Heart left ventricle (tissue), 13 donors: ENCODE data around the gene DCDC2B.

ENCODE experiments used
- CTCF ChIP-seq, 12 donors: fragments of 200-600 bp; sonication (generic) in 4 of 12; IDR thresholded peaks; one replicate each; pipeline versions ENCODE4 v1.5.0 to v1.8.0; 2018 to 2022; ENCODE audit warnings: antibody characterized with exemption in 12 of 12, mild to moderate bottlenecking in 5 of 12
- POLR2A ChIP-seq, 2 donors: fragments of 450-650 bp; IDR thresholded peaks; one replicate each; pipeline ENCODE4 v1.6.1; 2017; ENCODE audit warnings: antibody characterized with exemption in 2 of 2, mild to moderate bottlenecking in 2 of 2, moderate library complexity in 2 of 2
- donor health status: ischemic (EF 13 %, LVEDD 7.1; RV severe dilation, severe dysfunction).
- donor health status: DM: no; HTN: yes; CAD: no.
- donor health status: DM: no; HTN: no; CAD: no.
- donor health status: ischemic (EF 25% LVEDD 6.9; RV normal size, moderate dysfunction).
- donor health status: ischemic (EF 25% LVEDD 5.7; RV mildly dilated, moderate dysfunction).
- donor health status: ischemic (EF 35%, LVEDD 5.7; RV mildly dilated, moderate dysfunction).
- donor health status: nonischemic (EF 11% LVEDD 7.7; RV severe dilation, severe dysfunction).
- donor health status: DM: yes; HTN: yes; CAD: no.
- donor health status: PGD.
- donor health status: ischemic (EF 29% LVEDD 5.4; RV normal size, mild dysfunction).
- donor health status: nonischemic (EF 23%, LVEDD 6.1; RV moderate dilation, normal function).

- TF ChIP-seq CTCF (IDR thresholded peaks at IDR 0.05) (no peak), POLR2A (IDR thresholded peaks at IDR 0.05) (peak; percentile 58 to 77)
Observed at GRCh38 chr1:32221980-32222755, 13.3 kb downstream of the DCDC2B start, which contains the start of the genes EIF3I and TMEM234.
